Mesodermal cell (in vitro differentiated cells): ENCODE measurements around the gene RAB36.
A peak's percentile ranks its signal among the peaks of the same experiment; 100 is the strongest.

Experiments used
- H3K27ac ChIP-seq: 2 replicates; pipeline ENCODE4 v1.7.0; 2013; ENCODE audit warnings: mild to moderate bottlenecking, low read depth, low read length, moderate library complexity; ENCODE audit not compliant: severe bottlenecking
- H3K36me3 ChIP-seq: 2 replicates; pipeline ENCODE4 v1.7.1; 2013; ENCODE audit warnings: mild to moderate bottlenecking, low read length, moderate library complexity; ENCODE audit not compliant: control insufficient read depth, insufficient read depth
- H3K4me1 ChIP-seq: one replicate; pipeline ENCODE4 v1.7.1; 2013; ENCODE audit warnings: mild to moderate bottlenecking, low read length; ENCODE audit not compliant: insufficient read depth, control insufficient read depth, poor library complexity, severe bottlenecking
- H3K4me3 ChIP-seq: 2 replicates; pipeline ENCODE4 v1.7.0; 2013; ENCODE audit warnings: low read length, control low read depth, mild to moderate bottlenecking; ENCODE audit not compliant: insufficient read depth, poor library complexity, severe bottlenecking; ENCODE audit errors: extremely low read depth
- H3K9me3 ChIP-seq: 2 replicates; pipeline ENCODE4 v1.7.1; 2013; ENCODE audit warnings: mild to moderate bottlenecking, low read length, moderate library complexity; ENCODE audit not compliant: control insufficient read depth
- WGBS, 2 experiments: methylation state at CpG; one replicate each; pipeline ENCODE4 v1.1.5; 2013; ENCODE audit warnings: missing lambda C conversion rate in 2 of 2; ENCODE audit not compliant: insufficient coverage in 2 of 2; 5-methylcytosine and 5-hydroxymethylcytosine counted together

The RAB36 gene

GRCh38 chr22:23143119-23143518 is 2.2 kb upstream of the RAB36 start:
- Histone ChIP-seq H3K36me3 (no peaks in the 10 kb centered on the region), H3K4me3 (no peak overlapping the region), H3K4me1 (peaks cover 36% of the 10 kb centered on the region), H3K27ac (no peak overlapping the region), H3K9me3 (no peaks in the 10 kb centered on the region)
- 100% methylated on average over 1 of the region's 1 CpG; no CpG with 5 or more reads in 1 of the 2 experiments for WGBS, 2 experiments

- no peak overlapping the region for H3K27ac ChIP-seq
- no CpG with 5 or more reads among the region's 4 CpGs for WGBS, 2 experiments
- H3K36me3 ChIP-seq: no peaks in the 10 kb centered on the region
- H3K4me3 ChIP-seq: peak overlapping the region; percentile 39
- peaks cover 28% of the 10 kb centered on the region for H3K4me1 ChIP-seq
- no peaks in the 10 kb centered on the region for H3K9me3 ChIP-seq
Observed at GRCh38 chr22:23144432-23144831, 845 bp upstream of the RAB36 start.

GRCh38 chr22:23145878-23146470 is 697 bp downstream of the RAB36 start:
- H3K36me3 ChIP-seq: no peaks in the 10 kb centered on the region
- peak overlapping the region; percentile 39 for H3K4me3 ChIP-seq
- peaks cover 28% of the 10 kb centered on the region for H3K4me1 ChIP-seq
- H3K9me3 ChIP-seq: no peaks in the 10 kb centered on the region
- peak overlapping the region; percentile 81 for H3K27ac ChIP-seq
- 100% methylated on average over 1 to 2 of the region's 2 CpGs for WGBS, 2 experiments

- Histone ChIP-seq H3K9me3 (no peaks in the 10 kb centered on the region), H3K36me3 (no peaks in the 10 kb centered on the region), H3K4me1 (peaks cover 24% of the 10 kb centered on the region), H3K27ac (no peak overlapping the region), H3K4me3 (no peak overlapping the region)
- 57 to 81% methylated on average over 2 to 3 of the region's 8 CpGs for WGBS, 2 experiments
Observed at GRCh38 chr22:23146478-23147205, 1.4 kb downstream of the RAB36 start.

GRCh38 chr22:23147617-23148387 is 2.5 kb downstream of the RAB36 start:
- no peak overlapping the region for H3K4me3 ChIP-seq
- no peaks in the 10 kb centered on the region for H3K36me3 ChIP-seq
- peaks cover 29% of the 10 kb centered on the region for H3K4me1 ChIP-seq
- no peaks in the 10 kb centered on the region for H3K9me3 ChIP-seq
- 87 to 90% methylated on average over 4 to 5 of the region's 6 CpGs for WGBS, 2 experiments
- H3K27ac ChIP-seq: no peak overlapping the region

- no peak overlapping the region for H3K4me3 ChIP-seq
- H3K27ac ChIP-seq: no peak overlapping the region
- no peaks in the 10 kb centered on the region for H3K9me3 ChIP-seq
- H3K36me3 ChIP-seq: no peaks in the 10 kb centered on the region
- H3K4me1 ChIP-seq: peaks cover 29% of the 10 kb centered on the region
- 79 to 83% methylated on average over 14 to 15 of the region's 15 CpGs for WGBS, 2 experiments
Observed at GRCh38 chr22:23149743-23150238, 4.5 kb downstream of the RAB36 start.

GRCh38 chr22:23150762-23151161 is 5.5 kb downstream of the RAB36 start:
- peaks cover 29% of the 10 kb centered on the region for H3K4me1 ChIP-seq
- no peak overlapping the region for H3K27ac ChIP-seq
- 93% methylated on average over 3 of the region's 6 CpGs for WGBS, 2 experiments
- H3K36me3 ChIP-seq: no peaks in the 10 kb centered on the region
- no peak overlapping the region for H3K4me3 ChIP-seq
- H3K9me3 ChIP-seq: no peaks in the 10 kb centered on the region

GRCh38 chr22:23151827-23152226 is 6.5 kb downstream of the RAB36 start:
- Histone ChIP-seq H3K4me3 (no peak overlapping the region), H3K27ac (no peak overlapping the region), H3K4me1 (peaks cover 18% of the 10 kb centered on the region), H3K9me3 (no peaks in the 10 kb centered on the region), H3K36me3 (no peaks in the 10 kb centered on the region)
- 91 to 95% methylated on average over 15 to 16 of the region's 16 CpGs for WGBS, 2 experiments

- Histone ChIP-seq H3K4me1 (peaks cover 12% of the 10 kb centered on the region), H3K27ac (no peak overlapping the region), H3K36me3 (no peaks in the 10 kb centered on the region), H3K9me3 (no peaks in the 10 kb centered on the region), H3K4me3 (no peak overlapping the region)
- 87 to 92% methylated on average over 15 to 17 of the region's 19 CpGs for WGBS, 2 experiments
Observed at GRCh38 chr22:23152238-23153114, 7.2 kb downstream of the RAB36 start.

- no peaks in the 10 kb centered on the region for H3K36me3 ChIP-seq
- peaks cover 6% of the 10 kb centered on the region for H3K4me1 ChIP-seq
- H3K4me3 ChIP-seq: no peak overlapping the region
- H3K27ac ChIP-seq: no peak overlapping the region
- 79% methylated on average over 6 of the region's 7 CpGs for WGBS, 2 experiments
- no peaks in the 10 kb centered on the region for H3K9me3 ChIP-seq
Observed at GRCh38 chr22:23153994-23154393, 8.7 kb downstream of the RAB36 start.
